Ascending aorta (tissue), 2 donors: ENCODE results near the gene AKAP8L. TPM values are rescaled to one million over a fixed set of nuclear protein-coding genes. Genes with fewer than 3 reads are reported as not detected.
A peak's percentile ranks its signal among the peaks of the same experiment; 100 is the strongest.

ENCODE experiments used
- DNase-seq, 2 donors: peaks; one replicate each; pipeline ENCODE4 v3.0.0-alpha.2; 2019; ENCODE audit warnings: low spot score in 2 of 2
- H3K27ac ChIP-seq, 2 donors: fragments of 200-600 bp; sonication (generic); one replicate each; pipeline ENCODE4 v1.5.1; 2016 to 2017; ENCODE audit warnings: mild to moderate bottlenecking in 1 of 2
- H3K27me3 ChIP-seq: fragments of 200-600 bp; sonication (generic); one replicate; pipeline ENCODE4 v1.5.1; 2017
- H3K36me3 ChIP-seq, 2 donors: fragments of 200-600 bp; sonication (generic); one replicate each; pipeline ENCODE4 v1.5.1; 2016
- H3K4me1 ChIP-seq, 2 donors: fragments of 200-600 bp; sonication (generic); one replicate each; pipeline ENCODE4 v1.5.1; 2016 to 2017; ENCODE audit warnings: mild to moderate bottlenecking in 1 of 2
- H3K4me3 ChIP-seq, 2 donors: fragments of 200-600 bp; sonication (generic); one replicate each; pipeline ENCODE4 v1.5.1; 2016 to 2017; ENCODE audit warnings: mild to moderate bottlenecking in 1 of 2
- H3K9me3 ChIP-seq, 2 donors: fragments of 200-600 bp; sonication (generic); one replicate each; pipeline ENCODE4 v1.5.1; 2016
- intact Hi-C: fragments of 100-400 bp; cut with DNase I; formaldehyde crosslinking; loops from one replicate; pipeline ENCODE4 v1.15.1; 2023
- total RNA-seq: library from RNA; depleted of rRNA; stranded (reverse); fragments of >200 nt; gene quantifications from one replicate; pipeline ENCODE4 v1.1.0, GENCODE V29; 2016
- TF ChIP-seq, protein P1 (sequence below), 3 experiments: fragments of 200-600 bp in 2 of 3; fragments of 450-650 bp in 1 of 3; sonication (generic) in 2 of 3; IDR thresholded peaks; one replicate each; pipeline ENCODE4 v1.5.1; 2016 to 2019; ENCODE audit warnings: antibody characterized with exemption in 3 of 3, mild to moderate bottlenecking in 1 of 3, moderate library complexity in 1 of 3

AKAP8L gene
- total RNA-seq, 1 donor from 2014 or later: 143 TPM

DNA sequence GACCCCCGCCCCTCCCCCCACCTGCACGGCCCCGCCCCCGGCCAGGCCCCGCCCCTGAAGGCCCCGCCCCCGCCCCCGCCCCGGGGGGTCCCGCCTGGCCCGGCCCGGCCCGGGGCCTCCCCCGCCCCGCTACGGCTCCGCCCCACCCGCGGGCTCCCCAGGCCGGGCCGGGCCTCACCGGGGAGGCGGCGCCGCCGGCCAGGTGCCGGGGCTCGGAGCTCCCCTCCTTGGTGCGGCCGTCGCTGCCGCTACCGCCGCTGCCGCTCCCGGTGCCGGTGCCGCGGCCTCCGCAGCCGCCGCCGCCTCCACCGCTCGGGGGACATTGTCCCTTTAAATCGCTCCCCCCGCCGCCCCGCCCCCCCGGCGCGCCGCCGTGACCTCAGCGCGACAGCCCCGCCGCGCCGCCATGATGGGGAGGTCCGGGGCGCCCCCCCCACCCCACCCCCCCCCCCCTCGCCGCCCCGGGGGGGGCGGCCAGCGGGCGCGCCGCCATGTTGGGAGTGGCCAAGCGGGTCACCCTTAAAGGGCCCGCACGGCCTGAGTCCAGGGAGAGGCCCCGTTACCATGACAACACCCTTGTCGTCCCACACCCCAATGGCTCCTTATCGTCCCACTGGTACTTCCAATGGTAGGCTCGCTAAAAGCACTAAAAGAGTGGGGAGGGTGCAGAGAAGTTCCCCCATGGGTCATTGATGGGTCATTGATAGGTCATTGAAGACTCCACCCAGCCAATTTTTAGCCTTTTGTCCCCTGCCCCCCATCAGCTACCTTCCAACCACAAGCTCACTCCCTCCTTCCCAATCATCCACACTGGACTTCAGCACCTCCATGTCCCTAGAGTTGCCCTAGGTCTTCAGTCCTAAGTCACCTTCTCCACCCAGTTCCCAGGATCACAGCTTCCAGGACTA lies 31.1 kb upstream of the AKAP8L start, which contains the start of gene WIZ:
TSS of gene WIZ (minus strand) at position 337 of the 908 bp plus-strand sequence. CDS start 1,649 bp downstream, outside the sequence.
- H3K27ac ChIP-seq: peak within 1 kb of the TSS; percentile 64 to 86
- TF ChIP-seq, protein P1, sequence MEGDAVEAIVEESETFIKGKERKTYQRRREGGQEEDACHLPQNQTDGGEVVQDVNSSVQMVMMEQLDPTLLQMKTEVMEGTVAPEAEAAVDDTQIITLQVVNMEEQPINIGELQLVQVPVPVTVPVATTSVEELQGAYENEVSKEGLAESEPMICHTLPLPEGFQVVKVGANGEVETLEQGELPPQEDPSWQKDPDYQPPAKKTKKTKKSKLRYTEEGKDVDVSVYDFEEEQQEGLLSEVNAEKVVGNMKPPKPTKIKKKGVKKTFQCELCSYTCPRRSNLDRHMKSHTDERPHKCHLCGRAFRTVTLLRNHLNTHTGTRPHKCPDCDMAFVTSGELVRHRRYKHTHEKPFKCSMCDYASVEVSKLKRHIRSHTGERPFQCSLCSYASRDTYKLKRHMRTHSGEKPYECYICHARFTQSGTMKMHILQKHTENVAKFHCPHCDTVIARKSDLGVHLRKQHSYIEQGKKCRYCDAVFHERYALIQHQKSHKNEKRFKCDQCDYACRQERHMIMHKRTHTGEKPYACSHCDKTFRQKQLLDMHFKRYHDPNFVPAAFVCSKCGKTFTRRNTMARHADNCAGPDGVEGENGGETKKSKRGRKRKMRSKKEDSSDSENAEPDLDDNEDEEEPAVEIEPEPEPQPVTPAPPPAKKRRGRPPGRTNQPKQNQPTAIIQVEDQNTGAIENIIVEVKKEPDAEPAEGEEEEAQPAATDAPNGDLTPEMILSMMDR (IDR thresholded peaks at IDR 0.05): no peak
- H3K4me3 ChIP-seq: peak within 1 kb of the TSS; percentile 53 to 89
- H3K9me3 ChIP-seq: no peaks in the 10 kb centered on the region
- peak; percentile 43 to 94 for DNase-seq
- intact Hi-C loops: loop anchor here (2.0 to 5.0 kb wide), 7 partner anchors 17 to 343 kb away; partner anchors contain the start of genes AKAP8L and SYDE1
- H3K27me3 ChIP-seq: no peaks in the 10 kb centered on the region
- no peaks in the 10 kb centered on the region for H3K36me3 ChIP-seq
- peaks cover 17 to 36% of the 10 kb centered on the region in 2 donors for H3K4me1 ChIP-seq

DNA sequence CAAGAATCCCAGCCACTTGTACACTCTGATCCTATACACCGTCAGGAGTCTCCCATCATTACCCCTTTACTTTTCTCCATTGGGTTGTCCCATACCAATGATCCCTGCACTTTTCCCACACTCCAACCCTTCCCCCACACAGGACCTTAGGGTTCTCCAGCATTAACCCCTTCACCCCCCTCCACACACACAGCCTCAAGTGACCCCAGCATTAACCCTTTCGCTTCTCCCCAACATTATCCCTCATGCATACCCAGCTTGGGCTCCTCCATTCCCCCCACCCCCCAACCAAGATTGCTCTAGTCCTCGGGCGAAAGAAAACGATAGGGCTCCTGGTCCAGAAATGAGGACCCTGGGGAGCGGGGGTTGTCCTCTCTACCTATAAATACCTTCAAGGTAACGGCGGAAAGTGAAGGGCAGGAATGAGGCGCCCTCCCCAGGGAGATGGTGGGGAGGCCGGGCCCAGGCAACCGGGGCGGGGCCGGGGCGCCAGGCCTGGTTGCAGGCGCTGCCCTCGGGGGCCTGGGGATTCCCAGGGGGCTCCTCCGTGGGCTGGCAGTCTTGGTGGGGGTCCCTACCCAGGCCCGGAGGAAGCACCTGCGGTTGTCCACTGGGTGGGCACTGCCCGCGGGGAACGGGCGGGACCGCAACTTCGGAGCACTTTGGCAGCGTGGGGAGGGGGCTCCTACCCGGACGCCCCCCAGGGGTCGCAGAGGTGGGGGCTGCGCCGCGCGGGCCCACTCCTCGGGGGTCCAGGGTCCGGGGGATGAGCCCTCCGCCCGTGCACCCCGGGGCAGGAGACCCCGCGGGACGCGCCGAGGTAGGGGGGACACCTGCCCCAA lies 30.2 kb upstream of the AKAP8L start:
- H3K36me3 ChIP-seq: no peaks in the 10 kb centered on the region
- TF ChIP-seq, protein P1 (IDR thresholded peaks at IDR 0.05): no peak
- H3K4me3 ChIP-seq: peak overlapping the region; percentile 53 to 89
- intact Hi-C loops: loop anchor here (5.0 kb wide), 1 partner anchor 197 kb away; no protein-coding TSS in a partner anchor
- no peaks in the 10 kb centered on the region for H3K27me3 ChIP-seq
- no peak for DNase-seq
- H3K4me1 ChIP-seq: peaks cover 17 to 45% of the 10 kb centered on the region in 2 donors
- H3K27ac ChIP-seq: peak overlapping the region; percentile 52 to 86
- H3K9me3 ChIP-seq: no peaks in the 10 kb centered on the region

DNA sequence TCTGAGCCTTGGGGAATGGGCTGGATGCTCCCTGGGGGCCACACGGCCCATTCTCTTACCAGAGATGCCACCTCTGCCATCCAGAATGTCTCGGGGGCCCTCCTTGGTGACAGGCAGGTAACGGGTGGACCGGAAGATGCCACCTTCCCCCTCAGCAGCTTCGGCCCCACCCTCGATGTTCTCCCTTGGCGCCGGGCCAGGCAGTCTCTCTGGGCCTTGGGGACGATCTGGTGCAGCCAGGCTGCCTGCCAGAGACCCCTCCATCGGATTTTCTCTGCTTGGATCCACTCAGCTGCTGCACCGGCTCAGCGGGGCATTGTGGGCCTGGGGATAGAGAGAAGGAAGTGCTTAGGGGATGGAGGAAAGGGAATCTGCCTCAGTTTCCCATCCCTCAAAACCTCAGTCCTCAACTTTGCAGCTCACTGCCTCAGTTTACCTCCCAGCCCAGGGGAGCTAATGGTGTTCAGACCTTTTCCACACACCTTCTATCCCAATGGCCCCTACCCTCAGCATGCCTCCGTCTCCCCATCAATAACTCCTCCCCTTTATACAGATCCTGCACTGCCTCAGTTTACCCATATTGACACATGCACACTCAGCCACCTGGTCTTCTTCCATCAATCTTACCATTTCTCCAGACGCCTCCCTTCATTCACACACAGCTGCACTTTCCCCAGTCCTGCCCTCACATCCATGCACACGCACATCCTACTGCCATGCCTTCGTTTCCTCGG lies 29.4 kb upstream of the AKAP8L start:
- intact Hi-C loops: loop anchor here (5.0 kb wide), 1 partner anchor 196 kb away; no protein-coding TSS in a partner anchor
- H3K4me1 ChIP-seq: peaks cover 17 to 51% of the 10 kb centered on the region in 2 donors
- TF ChIP-seq, protein P1 (IDR thresholded peaks at IDR 0.05): no peak
- peak overlapping the region in 1 of 2 donors; percentile 86 for H3K27ac ChIP-seq
- no peaks in the 10 kb centered on the region for H3K27me3 ChIP-seq
- no peaks in the 10 kb centered on the region for H3K36me3 ChIP-seq
- H3K4me3 ChIP-seq: peak overlapping the region in 1 of 2 donors; percentile 89
- no peaks in the 10 kb centered on the region for H3K9me3 ChIP-seq
- no peak for DNase-seq

DNA sequence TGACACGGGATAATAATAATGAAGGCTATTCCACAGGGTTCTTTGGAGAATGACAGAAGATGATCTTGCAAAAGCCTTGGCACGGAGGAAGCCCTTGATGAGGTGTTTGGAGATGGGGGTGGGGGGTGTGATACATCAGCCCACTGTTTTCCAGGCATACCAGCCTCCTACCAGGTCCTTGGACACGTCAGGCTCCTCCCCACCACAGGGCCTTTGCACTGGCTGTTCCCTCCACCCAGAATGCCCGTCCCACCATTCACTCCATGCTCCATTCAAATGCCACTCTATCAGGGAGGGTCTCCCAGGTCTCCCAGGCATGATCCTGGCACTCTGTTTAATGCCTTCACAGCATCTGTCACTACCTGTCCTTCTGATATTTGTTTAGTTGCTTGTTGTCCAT lies 28.3 kb upstream of the AKAP8L start:
- Histone ChIP-seq H3K36me3 (no peaks in the 10 kb centered on the region), H3K27me3 (no peaks in the 10 kb centered on the region), H3K27ac (peak overlapping the region in 1 of 2 donors; percentile 10), H3K9me3 (no peaks in the 10 kb centered on the region), H3K4me1 (peaks cover 17 to 43% of the 10 kb centered on the region in 2 donors), H3K4me3 (no peak overlapping the region)
- intact Hi-C loops: loop anchor here (5.0 kb wide), 1 partner anchor 195 kb away; no protein-coding TSS in a partner anchor
- no peak for DNase-seq
- TF ChIP-seq, protein P1 (IDR thresholded peaks at IDR 0.05): no peak
